Anterior cingulate cortex (tissue), 58 donors: Measurements from ENCODE around the gene KIAA1671.
A peak's percentile ranks its signal among the peaks of the same experiment; 100 is the strongest.

ENCODE experiments used
- DNase-seq, 58 donors: peaks; one replicate each; lab custom pipeline; 2025; lab: John Stamatoyannopoulos, UW

Gene KIAA1671

GRCh38 chr22:24950272-24950902 lies 2.1 kb upstream of the KIAA1671 start:
- peak in 32 of 58 donors; percentile 8 to 76 (median 40) for DNase-seq

GRCh38 chr22:24952837-24953383 lies 394 bp downstream of the KIAA1671 start:
- peak in 39 of 58 donors; percentile 27 to 78 (median 58) for DNase-seq

GRCh38 chr22:24953384-24954113 lies 1.0 kb downstream of the KIAA1671 start:
- peak in 4 of 58 donors; percentile 19 to 41 (median 32) for DNase-seq

DNA sequence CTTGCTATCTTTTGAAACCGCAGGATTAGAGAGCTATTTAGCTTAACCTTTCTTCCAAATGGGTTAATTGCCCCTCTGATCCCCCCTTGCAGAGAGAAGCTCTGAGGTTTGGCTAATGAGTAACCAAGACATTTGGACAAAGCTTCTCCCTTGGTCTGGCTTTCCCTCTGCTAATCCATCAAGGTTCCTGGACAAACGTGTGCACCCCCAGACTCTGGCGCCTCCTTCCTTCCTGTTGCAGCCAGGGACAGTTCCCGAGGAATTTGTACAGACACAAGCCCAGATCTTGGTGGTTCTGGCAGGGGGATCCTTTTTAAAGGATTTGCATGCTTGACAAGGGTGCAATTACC lies 1.6 kb downstream of the KIAA1671 start:
- no peak for DNase-seq

- DNase-seq: no peak
Measured at GRCh38 chr22:24954856-24955255, 2.3 kb downstream of the KIAA1671 start.

GRCh38 chr22:24957043-24957442 lies 4.5 kb downstream of the KIAA1671 start:
- DNase-seq: no peak

- DNase-seq: no peak
Measured at GRCh38 chr22:24961217-24961844, 8.8 kb downstream of the KIAA1671 start.

DNA sequence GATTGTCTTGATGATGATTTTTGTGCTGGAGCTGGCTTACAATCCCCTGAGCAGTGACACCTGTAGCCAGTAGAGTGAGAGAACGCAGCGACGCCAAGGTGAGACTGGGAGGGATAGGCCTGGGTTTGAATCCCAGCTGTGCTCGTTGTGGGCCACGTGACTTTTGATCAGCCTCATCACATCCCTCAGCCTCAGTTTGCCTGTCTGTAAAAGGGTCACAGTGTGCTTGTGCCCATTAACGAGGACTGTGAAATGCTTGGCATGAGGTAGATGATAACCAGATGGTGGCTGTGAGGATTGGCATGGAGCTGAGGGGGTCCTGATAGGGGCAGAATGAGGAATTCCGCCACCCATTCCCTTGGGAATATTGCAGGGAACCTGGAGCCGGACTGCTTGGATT lies 9.6 kb downstream of the KIAA1671 start:
- no peak for DNase-seq

- no peak for DNase-seq
Measured at GRCh38 chr22:24962835-24963234, 10.3 kb downstream of the KIAA1671 start.

GRCh38 chr22:24964441-24964840 lies 11.9 kb downstream of the KIAA1671 start:
- DNase-seq: no peak

- peak in 4 of 58 donors; percentile 3 to 11 (median 6) for DNase-seq
Measured at GRCh38 chr22:24965822-24966626, 13.5 kb downstream of the KIAA1671 start.

- DNase-seq: no peak
Measured at GRCh38 chr22:24968066-24968561, 15.6 kb downstream of the KIAA1671 start.

DNA sequence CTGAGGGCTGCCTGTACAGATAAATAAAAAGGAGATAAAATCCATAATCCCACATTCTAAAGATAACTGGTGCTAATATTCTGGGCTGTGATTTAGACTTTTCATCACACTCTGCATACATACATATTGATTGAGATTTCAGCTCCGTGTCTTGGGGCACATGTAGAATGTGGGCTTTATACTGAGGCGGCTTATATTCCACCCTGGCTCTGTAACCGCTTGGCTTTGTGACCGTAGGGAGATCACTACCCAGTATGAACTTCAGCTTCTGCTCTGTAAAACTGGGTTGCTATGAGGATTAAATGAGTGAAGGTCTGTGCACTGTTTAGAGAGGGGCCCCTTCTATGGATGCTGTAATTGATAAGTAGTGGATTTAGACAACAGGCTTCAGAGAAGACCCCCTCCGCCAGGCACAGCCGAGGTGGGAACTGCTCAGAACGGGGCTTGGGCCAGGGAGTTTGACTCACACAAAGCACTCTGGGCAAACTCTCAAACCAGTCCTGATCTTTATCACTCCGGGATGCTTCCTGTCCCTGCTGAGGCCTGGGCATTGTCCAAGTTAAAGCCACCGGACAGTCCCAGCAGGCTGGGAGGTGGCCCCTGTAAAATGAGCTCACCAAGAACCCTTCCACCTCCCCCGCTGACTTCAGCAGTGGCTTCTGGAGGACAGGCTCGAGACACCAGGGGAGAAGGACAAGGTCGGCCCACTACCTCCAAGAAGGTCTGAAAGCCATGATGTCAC lies 17.2 kb downstream of the KIAA1671 start:
- DNase-seq: no peak

- no peak for DNase-seq
Measured at GRCh38 chr22:24972369-24972768, 19.9 kb downstream of the KIAA1671 start.

GRCh38 chr22:24973872-24974271 lies 21.4 kb downstream of the KIAA1671 start:
- DNase-seq: no peak

DNA sequence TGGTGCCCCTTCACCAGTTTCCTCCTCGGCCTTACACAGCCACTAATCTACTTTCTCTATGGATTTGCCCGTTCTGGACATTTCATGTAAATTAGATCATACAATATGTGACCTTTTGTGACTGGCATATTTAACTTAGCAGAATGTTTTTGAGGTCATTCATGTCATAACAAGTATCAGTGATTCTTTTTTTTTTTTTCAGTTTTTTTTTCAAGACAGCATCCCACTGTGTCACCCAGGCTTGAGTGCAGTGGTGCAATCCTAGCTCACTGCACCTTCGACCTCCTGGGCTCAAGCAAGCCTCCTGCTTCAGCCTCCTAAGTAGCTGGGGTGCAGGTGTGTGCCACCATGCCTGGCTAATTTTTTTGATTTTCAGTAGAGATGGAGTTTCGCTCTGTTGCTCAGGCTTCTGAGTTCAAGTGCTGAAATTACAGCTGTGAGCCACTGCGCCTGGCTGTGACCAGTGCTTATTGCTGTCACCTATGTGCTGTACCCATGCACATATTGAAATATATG lies 22.7 kb downstream of the KIAA1671 start:
- no peak for DNase-seq

DNA sequence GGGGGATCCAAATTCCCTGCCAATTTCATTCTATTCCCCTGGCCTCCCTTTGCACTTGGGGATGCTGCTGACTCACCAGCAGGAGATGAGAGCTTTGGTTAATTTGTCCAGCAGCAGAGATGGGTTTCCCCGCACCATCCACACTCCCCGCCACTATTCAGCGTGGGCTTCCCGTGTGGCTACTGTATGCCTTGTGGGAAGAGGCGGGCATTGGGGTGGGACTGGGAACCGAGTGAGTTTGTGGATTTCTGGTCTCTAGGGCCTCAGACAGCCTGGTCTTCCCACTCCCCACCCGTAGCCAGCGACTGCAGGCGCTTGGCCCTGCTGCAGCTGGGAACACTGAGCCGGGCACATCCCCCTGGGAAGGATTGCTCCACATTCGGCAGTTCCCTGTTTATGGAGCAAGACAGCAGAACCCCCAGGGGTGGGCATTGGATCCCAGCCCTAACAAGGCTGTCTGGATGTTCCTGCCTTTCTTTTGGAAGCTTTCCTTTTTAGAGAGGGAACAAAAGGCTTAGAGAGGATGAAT lies 23.4 kb downstream of the KIAA1671 start:
- peak in 29 of 58 donors; percentile 14 to 74 (median 34) for DNase-seq

DNA sequence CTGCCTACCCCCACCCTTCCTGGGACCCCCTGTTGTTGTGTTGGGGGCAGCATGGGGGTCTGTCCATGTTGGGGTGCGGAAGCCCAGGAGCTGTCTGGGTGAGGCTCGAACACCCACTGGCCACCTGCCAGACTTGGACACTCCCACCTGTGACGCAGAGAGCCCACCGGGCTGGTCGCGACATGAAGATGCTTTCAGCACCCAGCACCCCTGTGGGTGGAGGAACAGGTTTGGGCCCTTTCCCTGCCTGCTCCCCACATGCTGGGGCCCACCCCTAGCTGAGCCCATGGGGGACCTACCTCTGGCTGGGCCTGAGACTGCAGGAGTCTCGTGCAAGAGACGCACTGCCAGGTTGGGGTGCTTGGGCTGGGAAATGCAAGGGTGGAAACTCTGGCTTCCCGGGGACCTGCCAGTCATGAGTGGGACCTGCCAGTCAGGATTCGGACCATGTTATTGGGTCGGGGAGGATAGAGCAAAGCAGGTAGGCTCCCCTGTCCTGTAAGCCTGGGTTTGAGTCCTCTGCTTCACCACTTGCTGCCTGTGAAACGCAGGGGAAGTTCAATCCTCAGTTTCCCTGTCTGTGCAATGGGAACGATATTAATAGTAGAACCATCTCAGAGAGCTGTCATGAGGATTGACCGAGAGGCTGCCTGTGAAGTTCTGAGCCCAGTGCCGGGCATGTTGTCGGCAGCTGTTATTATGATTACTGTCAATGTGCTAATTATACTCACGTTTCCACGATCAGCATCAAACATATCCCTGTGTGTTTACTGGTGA lies 24.1 kb downstream of the KIAA1671 start:
- DNase-seq: no peak
